Liver (tissue), 5 donors: ENCODE measurements around the gene BRCA2. TPM values are rescaled to one million over a fixed set of nuclear protein-coding genes. Genes with fewer than 3 reads are reported as not detected.

Experiments
- polyA plus RNA-seq, 2 donors: library from polyadenylated mRNA; stranded (reverse) in 1 of 2; unstranded in 1 of 2; fragments of 200-250 nt in 1 of 2; fragments of >200 nt in 1 of 2; fragmentation: Nextera tagmentation in 1 of 2; extraction: Ambion mirVana in 1 of 2; gene quantifications; one replicate each; pipeline versions ENCODE4 v1.2.1 to v1.2.3, GENCODE V29; 2013 to 2015
- small RNA-seq: library from RNA; depleted of rRNA; stranded (forward); fragments of <200 nt; gene quantifications from one replicate; pipeline ENCODE3, GENCODE V24; 2014
- total RNA-seq, 2 donors: library from RNA; depleted of rRNA; stranded (reverse); fragments of >200 nt; gene quantifications; one replicate each; pipeline ENCODE4 v1.2.3, GENCODE V29; 2014
- donor health status: healthy.
- donor health status: healthy.
- donor health status: healthy.

BRCA2 gene
- total and polyA plus RNA-seq, 4 donors: 0.39 to 10.8 (median 0.86) TPM

Small RNAs within 50 kb of the gene (small RNA-seq; reads per million reads assigned to genes)
- gene RF00190: not detected

Other genes with a start within 250 kb of the BRCA2 start
- gene ZAR1L, start 145 bp upstream of the BRCA2 start, total RNA-seq: not detected
- gene ZAR1L, start 145 bp upstream of the BRCA2 start, polyA plus RNA-seq: not detected
- gene N4BP2L1, start 112.6 kb downstream of the BRCA2 start, total RNA-seq: 10 to 100 TPM; 11.0 to 64.6 TPM
- gene N4BP2L1, start 112.6 kb downstream of the BRCA2 start, polyA plus RNA-seq: 10 to 100 TPM; 16.4 to 36.5 TPM
- gene N4BP2L2, start 223.3 kb downstream of the BRCA2 start, total RNA-seq: 100 to 1,000 TPM in 1 of 2 donors, 10 to 100 TPM in 1; 45.9 to 108 TPM
- 100 to 1,000 TPM in 1 of 2 donors, 10 to 100 TPM in 1; 14.9 to 116 TPM for gene N4BP2L2, start 223.3 kb downstream of the BRCA2 start, polyA plus RNA-seq